K562 treated with DMSO at 1 percent for 12 hours (cell line): Measurements from ENCODE around the gene MMP23B. TPM values are rescaled to one million over a fixed set of nuclear protein-coding genes. Genes with fewer than 3 reads are reported as not detected.

Experiments used
- total RNA-seq: library from RNA; unstranded; fragments of 300-600 nt; gene quantifications from 2 replicates; pipeline ENCODE4 v1.2.3, GENCODE V29; 2022; ENCODE audit not compliant: insufficient read depth

MMP23B gene
- 1.3 and 3.8 TPM in 2 replicates for total RNA-seq

DNA sequence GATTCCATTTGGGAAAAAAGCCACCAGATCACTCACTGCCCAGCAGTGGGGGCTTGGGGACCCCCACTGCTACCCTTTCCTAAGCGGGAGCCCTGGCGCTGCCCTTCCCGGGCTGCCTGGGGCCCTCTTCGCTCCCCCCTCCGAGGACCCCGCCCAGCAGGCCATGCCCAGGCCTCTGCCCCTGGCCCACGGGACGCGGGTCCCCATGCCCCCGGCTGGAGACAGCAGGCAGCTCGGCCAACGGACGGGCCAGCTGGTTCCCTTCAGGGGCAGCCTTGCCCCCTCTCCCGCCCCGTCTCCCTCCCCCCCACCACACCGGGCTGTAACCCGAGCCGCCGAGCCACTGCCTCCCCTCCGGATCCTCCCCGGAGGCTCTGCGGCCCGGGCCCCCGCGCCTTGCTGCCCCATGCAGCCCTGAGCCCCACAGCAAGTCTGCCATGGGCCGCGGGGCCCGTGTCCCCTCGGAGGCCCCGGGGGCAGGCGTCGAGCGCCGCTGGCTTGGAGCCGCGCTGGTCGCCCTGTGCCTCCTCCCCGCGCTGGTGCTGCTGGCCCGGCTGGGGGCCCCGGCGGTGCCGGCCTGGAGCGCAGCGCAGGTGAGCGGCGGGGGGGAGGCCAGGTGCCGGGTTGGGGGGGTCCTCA, at the start of gene MMP23B:
Gene MMP23B (plus strand): TSS at position 392 of the 639 bp plus-strand sequence. CDS start 46 bp downstream, at position 438.

DNA sequence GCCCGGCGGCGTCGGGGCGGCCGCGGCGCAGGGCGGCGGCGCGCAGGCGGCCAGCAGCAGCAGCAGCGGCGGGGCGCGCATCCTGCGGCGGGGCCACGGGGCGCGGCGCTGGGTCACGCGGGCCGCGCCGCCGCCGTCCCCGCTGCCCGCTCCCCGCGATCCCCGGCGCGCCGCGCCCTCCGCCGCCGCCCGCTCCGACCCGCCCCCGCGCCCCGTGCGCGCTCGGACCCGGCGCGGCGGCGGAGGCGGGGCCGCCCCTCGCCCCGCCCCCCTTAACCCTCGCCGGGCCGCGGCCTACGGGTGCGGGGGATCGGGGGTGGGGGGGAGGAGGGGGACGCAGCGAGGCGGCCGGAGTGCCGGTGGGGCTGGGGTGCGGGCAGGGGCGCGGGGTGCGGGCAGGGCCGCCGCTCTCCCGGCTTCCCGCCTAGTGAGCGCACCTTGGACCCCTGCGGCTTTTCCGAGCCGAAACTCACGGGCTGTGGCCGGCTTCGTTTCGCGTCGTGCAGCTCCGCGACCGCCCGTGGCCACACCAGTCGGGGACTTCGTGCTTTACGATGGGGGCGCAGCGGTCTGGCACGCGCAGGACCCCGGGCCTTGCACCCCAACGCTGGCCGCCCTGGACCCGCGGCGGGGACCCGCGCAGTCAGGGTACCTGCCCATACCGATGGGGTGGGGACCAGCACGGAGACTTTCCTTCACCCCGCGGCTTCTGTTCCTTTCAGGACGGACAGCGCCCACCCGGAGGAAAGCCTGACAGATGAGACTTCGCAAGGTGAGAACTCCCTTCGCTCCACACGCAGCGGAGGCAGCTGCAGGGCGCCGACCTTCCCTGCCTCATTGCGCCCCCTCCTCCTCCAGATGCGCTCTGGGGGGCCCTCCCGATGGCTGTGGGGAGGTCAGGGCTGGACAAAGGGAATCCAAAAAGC, 31.8 kb upstream of the MMP23B start, which contains the start of gene FNDC10:
Gene FNDC10 (minus strand): TSS at position 201 of the 926 bp plus-strand sequence. CDS start 120 bp downstream, at position 81.

DNA sequence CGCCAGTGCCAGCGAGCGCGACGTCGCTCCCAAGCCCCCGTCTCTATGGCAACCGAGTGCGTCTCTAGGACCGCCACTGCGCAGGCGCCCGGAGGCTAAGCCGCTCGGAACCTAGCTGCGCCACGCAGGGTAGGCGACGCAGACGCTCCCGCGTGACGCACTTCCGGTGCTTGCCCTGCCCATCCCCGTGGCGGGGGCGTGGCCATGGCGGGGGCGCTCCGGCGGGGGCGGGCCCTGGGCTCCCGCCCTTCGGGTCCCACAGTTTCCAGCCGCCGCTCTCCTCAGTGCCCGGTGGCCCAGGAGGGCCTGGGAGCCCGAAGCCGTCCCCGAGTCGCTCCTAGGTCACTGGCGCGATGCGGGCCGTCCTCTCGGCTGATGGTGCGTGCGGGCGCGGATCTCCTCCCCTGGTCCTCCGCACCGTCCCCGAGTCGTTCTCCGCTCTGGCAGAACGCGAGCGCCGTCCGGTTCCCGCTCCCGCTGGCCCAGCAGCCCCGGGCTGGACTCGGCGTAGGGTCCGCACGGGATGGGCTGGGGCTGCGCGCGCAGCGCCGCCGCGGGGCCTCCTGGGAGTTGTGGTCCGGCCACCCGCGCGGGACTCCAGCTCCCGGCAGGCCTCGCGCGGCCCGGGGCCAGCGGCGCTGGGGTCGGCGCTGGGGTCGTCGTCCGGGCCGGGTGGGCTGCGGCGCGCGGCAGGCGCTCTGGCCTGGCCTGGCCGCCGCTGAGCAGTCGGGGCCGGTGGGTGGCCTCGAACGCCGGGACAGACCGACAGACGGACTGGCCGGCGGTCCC, 16.5 kb upstream of the MMP23B start, which contains the start of gene MIB2:
Gene MIB2 (plus strand): TSS at position 245 of the 789 bp plus-strand sequence. CDS start 7,953 bp downstream, outside the sequence.

DNA sequence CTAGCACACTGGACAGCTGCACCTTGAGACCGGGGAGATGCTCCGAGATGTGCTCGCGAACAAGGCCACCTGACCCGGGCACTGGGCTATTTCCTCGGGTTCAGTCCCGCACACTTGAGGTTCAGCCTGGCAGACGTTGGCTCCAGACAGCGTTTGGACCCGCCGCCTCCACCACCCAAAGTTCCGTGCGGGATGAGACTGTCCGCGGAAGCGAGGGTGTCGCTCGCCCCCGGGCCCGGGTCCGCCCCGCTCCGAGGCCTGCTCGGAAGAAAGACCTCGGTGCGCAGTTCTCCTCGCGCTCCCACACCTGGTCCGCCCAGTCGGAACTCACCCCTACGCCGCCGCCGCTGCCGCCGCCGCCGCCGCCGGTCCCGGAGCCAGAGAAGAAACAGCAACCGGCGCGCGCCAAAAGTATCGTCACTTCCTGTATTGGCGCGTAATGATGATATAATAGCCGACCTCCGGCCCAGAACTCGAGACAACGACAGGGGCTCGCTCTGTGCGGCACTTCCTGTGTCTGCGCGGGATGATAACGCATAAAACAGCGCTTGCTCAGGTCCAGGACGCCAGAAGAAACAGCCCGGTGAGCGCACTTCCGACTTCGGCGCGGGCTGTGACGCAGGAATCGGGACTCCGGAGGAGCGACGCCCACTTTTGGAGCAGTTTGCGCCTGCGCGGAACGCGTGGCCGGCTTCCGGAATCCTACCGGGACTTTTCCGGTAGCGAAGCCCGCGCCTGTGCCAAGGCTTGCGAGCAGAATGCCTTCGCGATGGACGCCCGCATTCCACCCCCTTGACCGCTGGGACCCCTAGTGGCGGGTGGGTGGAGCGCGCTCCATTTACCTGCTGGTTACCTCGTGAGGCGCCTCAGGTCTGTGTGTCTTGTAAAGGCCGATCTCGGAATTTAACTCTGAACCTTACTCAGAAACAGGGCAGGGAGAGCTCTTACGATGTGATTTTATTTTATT, 26.9 kb downstream of the MMP23B start, which contains the start of gene CDK11B:
Gene CDK11B (minus strand): TSS at position 422 of the 967 bp plus-strand sequence. CDS start 1,519 bp downstream, outside the sequence.

Other genes starting within 250 kb of the MMP23B start
- gene CCNL2, start 232.8 kb upstream of the MMP23B start, total RNA-seq = 73.7 and 213 TPM in 2 replicates
- gene MRPL20, start 224.9 kb upstream of the MMP23B start, total RNA-seq = 103 and 150 TPM in 2 replicates
- not detected in 2 replicates for gene ANKRD65, start 210.9 kb upstream of the MMP23B start, total RNA-seq
- 12.1 and 22.7 TPM in 2 replicates for gene VWA1, start 196.5 kb upstream of the MMP23B start, total RNA-seq
- gene ATAD3C, start 182.5 kb upstream of the MMP23B start, total RNA-seq = not detected in 2 replicates
- gene ATAD3B, start 160.4 kb upstream of the MMP23B start, total RNA-seq = 19.0 and 23.1 TPM in 2 replicates
- 71.8 and 72.2 TPM in 2 replicates for gene ATAD3A, start 120.0 kb upstream of the MMP23B start, total RNA-seq
- 1.6 and 1.7 TPM in 2 replicates for gene TMEM240, start 91.5 kb upstream of the MMP23B start, total RNA-seq
- 203 and 237 TPM in 2 replicates for gene SSU72, start 57.3 kb upstream of the MMP23B start, total RNA-seq
- 3.6 and 3.9 TPM in 2 replicates for gene FNDC10, start 32.0 kb upstream of the MMP23B start, total RNA-seq
- 72.4 and 77.8 TPM in 2 replicates for gene MIB2, start 16.7 kb upstream of the MMP23B start, total RNA-seq
- 38.3 and 43.9 TPM in 2 replicates for gene CDK11B, start 26.8 kb downstream of the MMP23B start, total RNA-seq
- 27.4 and 89.1 TPM in 2 replicates for gene SLC35E2B, start 60.6 kb downstream of the MMP23B start, total RNA-seq
- 32.0 and 76.1 TPM in 2 replicates for gene CDK11A, start 92.2 kb downstream of the MMP23B start, total RNA-seq
- 53.1 and 91.0 TPM in 2 replicates for gene NADK, start 146.3 kb downstream of the MMP23B start, total RNA-seq